HepG2 (cell line): Measurements from ENCODE around the gene LHB. TPM values are rescaled to one million over a fixed set of nuclear protein-coding genes. Genes with fewer than 3 reads are reported as not detected.
A peak's percentile ranks its signal among the peaks of the same experiment; 100 is the strongest.

Experiments
- CAMTA2 ChIP-seq: sonication (generic); formaldehyde crosslinking; IDR thresholded peaks from 2 replicates; pipeline ENCODE4 v1.4.0; 2020; ENCODE audit warnings: mild to moderate bottlenecking, missing genetic modification reagents, borderline replicate concordance
- CHCHD3 ChIP-seq: sonication (generic); formaldehyde crosslinking; IDR thresholded peaks from 2 replicates; pipeline ENCODE4 v1.8.0; 2022; ENCODE audit warnings: mild to moderate bottlenecking, missing genetic modification reagents, moderate library complexity
- DNMT1 ChIP-seq: sonication (generic); formaldehyde crosslinking; IDR thresholded peaks from 2 replicates; pipeline ENCODE4 v1.5.1; 2020; ENCODE audit warnings: mild to moderate bottlenecking, missing genetic modification reagents
- ELF1 ChIP-seq: sonication (generic); formaldehyde crosslinking; IDR thresholded peaks from 2 replicates; pipeline ENCODE4 v1.4.0; 2020; ENCODE audit warnings: missing genetic modification reagents
- FOSL1 ChIP-seq: sonication (generic); formaldehyde crosslinking; IDR thresholded peaks from 2 replicates; pipeline ENCODE4 v1.9.0; 2021; ENCODE audit warnings: missing genetic modification reagents, borderline replicate concordance
- FOXA3 ChIP-seq: IDR thresholded peaks from 2 replicates; pipeline ENCODE4 v1.6.1; 2016; ENCODE audit warnings: missing genetic modification reagents, missing compliant biosample characterization
- GFI1 ChIP-seq: sonication (generic); formaldehyde crosslinking; IDR thresholded peaks from 2 replicates; pipeline ENCODE4 v1.5.0; 2020; ENCODE audit warnings: missing genetic modification reagents, mild to moderate bottlenecking, borderline replicate concordance
- HOXA3 ChIP-seq: sonication (generic); formaldehyde crosslinking; IDR thresholded peaks from 2 replicates; pipeline ENCODE4 v1.5.0; 2020; ENCODE audit warnings: missing genetic modification reagents
- KDM5B ChIP-seq: sonication (generic); formaldehyde crosslinking; IDR thresholded peaks from 2 replicates; pipeline ENCODE4 v1.4.0; 2020; ENCODE audit warnings: missing genetic modification reagents, mild to moderate bottlenecking, borderline replicate concordance
- KLF9 ChIP-seq: IDR thresholded peaks from 2 replicates; pipeline ENCODE4 v1.6.1; 2016; ENCODE audit warnings: low read depth
- MIER3 ChIP-seq: IDR thresholded peaks from 2 replicates; pipeline ENCODE4 v1.6.1; 2016; ENCODE audit warnings: missing compliant biosample characterization, borderline replicate concordance
- NFATC3 ChIP-seq: sonication (generic); formaldehyde crosslinking; IDR thresholded peaks from 2 replicates; pipeline ENCODE4 v1.5.1; 2020; ENCODE audit warnings: mild to moderate bottlenecking, missing genetic modification reagents
- PPARG ChIP-seq: conservative IDR thresholded peaks from 2 replicates; pipeline ENCODE4 v1.6.1; 2016; ENCODE audit warnings: missing biosample characterization, missing genetic modification reagents
- RFXANK ChIP-seq: IDR thresholded peaks from 2 replicates; pipeline ENCODE4 v1.6.1; 2016
- RXRA ChIP-seq: sonication (generic); formaldehyde crosslinking; IDR thresholded peaks from 2 replicates; pipeline ENCODE4 v1.5.1; 2020; ENCODE audit warnings: missing genetic modification reagents
- SMARCC2 ChIP-seq: fragments of 450-650 bp; IDR thresholded peaks from 2 replicates; pipeline ENCODE4 v1.6.1; 2017; ENCODE audit warnings: antibody characterized with exemption, mild to moderate bottlenecking
- SOX13 ChIP-seq, 3 experiments: fragments of 450-650 bp in 1 of 3; sonication (generic) in 1 of 3; formaldehyde crosslinking in 1 of 3; IDR thresholded peaks in 2 of 3; conservative IDR thresholded peaks in 1 of 3; 2 replicates each; pipeline versions ENCODE4 v1.5.0 to v1.6.1; 2016 to 2020; ENCODE audit warnings: antibody characterized with exemption in 1 of 3, mild to moderate bottlenecking in 1 of 3, missing compliant biosample characterization in 1 of 3, missing genetic modification reagents in 1 of 3, moderate library complexity in 1 of 3
- TMF1 ChIP-seq: sonication (generic); formaldehyde crosslinking; IDR thresholded peaks from 2 replicates; pipeline ENCODE4 v1.8.1; 2022; ENCODE audit warnings: low read depth, missing genetic modification reagents
- YEATS2 ChIP-seq: sonication (generic); formaldehyde crosslinking; IDR thresholded peaks from 2 replicates; pipeline ENCODE4 v1.4.0; 2020; ENCODE audit warnings: missing genetic modification reagents, borderline replicate concordance
- ZBTB8A ChIP-seq: sonication (generic); formaldehyde crosslinking; IDR thresholded peaks from 2 replicates; pipeline ENCODE4 v1.4.0; 2020; ENCODE audit warnings: mild to moderate bottlenecking, low read depth, missing genetic modification reagents, borderline replicate concordance
- ZFP37 ChIP-seq: sonication (generic); formaldehyde crosslinking; IDR thresholded peaks from 2 replicates; pipeline ENCODE4 v1.4.0; 2020; ENCODE audit warnings: missing genetic modification reagents, borderline replicate concordance
- ZNF121 ChIP-seq: sonication (generic); formaldehyde crosslinking; IDR thresholded peaks from 2 replicates; pipeline ENCODE4 v1.5.0; 2020; ENCODE audit warnings: mild to moderate bottlenecking, missing genetic modification reagents
- ZNF205 ChIP-seq: IDR thresholded peaks from 2 replicates; pipeline ENCODE4 v1.6.1; 2018; ENCODE audit warnings: missing biosample characterization, missing genetic modification reagents
- ZNF431 ChIP-seq: sonication (generic); formaldehyde crosslinking; IDR thresholded peaks from 2 replicates; pipeline ENCODE4 v1.9.0; 2022; ENCODE audit warnings: missing genetic modification reagents, low read depth, mild to moderate bottlenecking, borderline replicate concordance
- ZNF567 ChIP-seq: sonication (generic); formaldehyde crosslinking; IDR thresholded peaks from 2 replicates; pipeline ENCODE4 v1.8.1; 2023; ENCODE audit warnings: mild to moderate bottlenecking, missing genetic modification reagents, borderline replicate concordance
- ZNF614 ChIP-seq: IDR thresholded peaks from 2 replicates; pipeline ENCODE4 v1.6.1; 2018; ENCODE audit warnings: missing biosample characterization, missing genetic modification reagents, inconsistent platforms, borderline replicate concordance
- ZNF792 ChIP-seq: IDR thresholded peaks from 2 replicates; pipeline ENCODE4 v1.6.1; 2016
- ZNF883 ChIP-seq: sonication (generic); formaldehyde crosslinking; IDR thresholded peaks from 2 replicates; pipeline ENCODE4 v1.5.1; 2020; ENCODE audit warnings: mild to moderate bottlenecking, missing genetic modification reagents; ENCODE audit errors: not compliant biosample characterization
- polyA plus RNA-seq, 8 experiments: library from polyadenylated mRNA; depleted of rRNA in 3 of 8; stranded (reverse) in 7 of 8; unstranded in 1 of 8; fragments of >200 nt; fragmentation: Illumina TruSeq in 4 of 8; extraction: Trizol in 4 of 8; gene quantifications; 2 replicates each; pipeline versions ENCODE4 v1.2.1 to v1.2.3, GENCODE V29; 2011 to 2016; ENCODE audit warnings: low read depth in 4 of 8, missing spikeins in 1 of 8, mixed read lengths in 1 of 8; ENCODE audit not compliant: insufficient read depth in 1 of 8
- total RNA-seq, 5 experiments: library from RNA; depleted of rRNA; stranded (reverse); fragments of >200 nt; fragmentation: Illumina TruSeq; extraction: Trizol; gene quantifications; 2 replicates each; pipeline ENCODE4 v1.2.3, GENCODE V29; 2016; ENCODE audit warnings: low read depth in 1 of 5
- TF ChIP-seq, protein P1 (sequence below): sonication (generic); formaldehyde crosslinking; IDR thresholded peaks from 2 replicates; pipeline ENCODE4 v1.4.0; 2020; ENCODE audit warnings: missing genetic modification reagents
- TF ChIP-seq, protein P2 (sequence below): sonication (generic); formaldehyde crosslinking; IDR thresholded peaks from 2 replicates; pipeline ENCODE4 v1.4.0; 2020; ENCODE audit warnings: missing genetic modification reagents, borderline replicate concordance

LHB gene
- total and polyA plus RNA-seq, 2 of the 13 experiments (the other 11 are each of a cell fraction or from before 2014, with no cell fraction given) = not detected

- TF ChIP-seq ZFP37 (CRISPR knock-in tag) = no peak
- no peak for TF ChIP-seq GFI1
- no peak for TF ChIP-seq ZNF431 (CRISPR knock-in tag)
- TF ChIP-seq ZNF567 (CRISPR knock-in tag) = no peak
- no peak for TF ChIP-seq ZNF614
- TF ChIP-seq FOXA3 (CRISPR knock-in tag) = no peak
- no peak for TF ChIP-seq TMF1 (CRISPR knock-in tag)
- TF ChIP-seq, protein P1, sequence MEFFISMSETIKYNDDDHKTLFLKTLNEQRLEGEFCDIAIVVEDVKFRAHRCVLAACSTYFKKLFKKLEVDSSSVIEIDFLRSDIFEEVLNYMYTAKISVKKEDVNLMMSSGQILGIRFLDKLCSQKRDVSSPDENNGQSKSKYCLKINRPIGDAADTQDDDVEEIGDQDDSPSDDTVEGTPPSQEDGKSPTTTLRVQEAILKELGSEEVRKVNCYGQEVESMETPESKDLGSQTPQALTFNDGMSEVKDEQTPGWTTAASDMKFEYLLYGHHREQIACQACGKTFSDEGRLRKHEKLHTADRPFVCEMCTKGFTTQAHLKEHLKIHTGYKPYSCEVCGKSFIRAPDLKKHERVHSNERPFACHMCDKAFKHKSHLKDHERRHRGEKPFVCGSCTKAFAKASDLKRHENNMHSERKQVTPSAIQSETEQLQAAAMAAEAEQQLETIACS (CRISPR knock-in tag) = no peak
- TF ChIP-seq ZNF205 (CRISPR knock-in tag) = no peak
- TF ChIP-seq DNMT1 = no peak
- no peak for TF ChIP-seq PPARG (CRISPR knock-in tag)
- TF ChIP-seq ZNF792 (CRISPR knock-in tag) = no peak
- TF ChIP-seq KDM5B = no peak
- TF ChIP-seq ZBTB8A (CRISPR knock-in tag) = no peak
- TF ChIP-seq ZNF121 (CRISPR knock-in tag) = no peak
- peak; percentile 10; the same call in 1 of the 2 replicates for TF ChIP-seq YEATS2 (CRISPR knock-in tag)
- TF ChIP-seq, protein P2, sequence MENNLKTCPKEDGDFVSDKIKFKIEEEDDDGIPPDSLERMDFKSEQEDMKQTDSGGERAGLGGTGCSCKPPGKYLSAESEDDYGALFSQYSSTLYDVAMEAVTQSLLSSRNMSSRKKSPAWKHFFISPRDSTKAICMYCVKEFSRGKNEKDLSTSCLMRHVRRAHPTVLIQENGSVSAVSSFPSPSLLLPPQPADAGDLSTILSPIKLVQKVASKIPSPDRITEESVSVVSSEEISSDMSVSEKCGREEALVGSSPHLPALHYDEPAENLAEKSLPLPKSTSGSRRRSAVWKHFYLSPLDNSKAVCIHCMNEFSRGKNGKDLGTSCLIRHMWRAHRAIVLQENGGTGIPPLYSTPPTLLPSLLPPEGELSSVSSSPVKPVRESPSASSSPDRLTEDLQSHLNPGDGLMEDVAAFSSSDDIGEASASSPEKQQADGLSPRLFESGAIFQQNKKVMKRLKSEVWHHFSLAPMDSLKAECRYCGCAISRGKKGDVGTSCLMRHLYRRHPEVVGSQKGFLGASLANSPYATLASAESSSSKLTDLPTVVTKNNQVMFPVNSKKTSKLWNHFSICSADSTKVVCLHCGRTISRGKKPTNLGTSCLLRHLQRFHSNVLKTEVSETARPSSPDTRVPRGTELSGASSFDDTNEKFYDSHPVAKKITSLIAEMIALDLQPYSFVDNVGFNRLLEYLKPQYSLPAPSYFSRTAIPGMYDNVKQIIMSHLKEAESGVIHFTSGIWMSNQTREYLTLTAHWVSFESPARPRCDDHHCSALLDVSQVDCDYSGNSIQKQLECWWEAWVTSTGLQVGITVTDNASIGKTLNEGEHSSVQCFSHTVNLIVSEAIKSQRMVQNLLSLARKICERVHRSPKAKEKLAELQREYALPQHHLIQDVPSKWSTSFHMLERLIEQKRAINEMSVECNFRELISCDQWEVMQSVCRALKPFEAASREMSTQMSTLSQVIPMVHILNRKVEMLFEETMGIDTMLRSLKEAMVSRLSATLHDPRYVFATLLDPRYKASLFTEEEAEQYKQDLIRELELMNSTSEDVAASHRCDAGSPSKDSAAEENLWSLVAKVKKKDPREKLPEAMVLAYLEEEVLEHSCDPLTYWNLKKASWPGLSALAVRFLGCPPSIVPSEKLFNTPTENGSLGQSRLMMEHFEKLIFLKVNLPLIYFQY (CRISPR knock-in tag) = no peak
- TF ChIP-seq SMARCC2 = no peak
- no peak for TF ChIP-seq FOSL1 (CRISPR knock-in tag)
- TF ChIP-seq HOXA3 (CRISPR knock-in tag) = peak; percentile 8; the same call in 1 of the 2 replicates
- no peak for TF ChIP-seq KLF9
- no peak for TF ChIP-seq RFXANK (CRISPR knock-in tag)
- TF ChIP-seq CHCHD3 = no peak
- no peak for TF ChIP-seq MIER3 (CRISPR knock-in tag)
- no peak for TF ChIP-seq ELF1 (CRISPR knock-in tag)
- TF ChIP-seq ZNF883 = no peak
- TF ChIP-seq NFATC3 (CRISPR knock-in tag) = no peak
- no peak for TF ChIP-seq CAMTA2 (CRISPR knock-in tag)
- no peak for TF ChIP-seq RXRA
- TF ChIP-seq SOX13 (IDR thresholded peaks at IDR 0.05) = no peak
- no peak for TF ChIP-seq SOX13 (CRISPR knock-in tag; conservative IDR thresholded peaks at IDR 0.05 in 1 of 2, IDR thresholded peaks at IDR 0.05 in 1 of 2)
Observed at GRCh38 chr19:48968179-48968661, 48.7 kb downstream of the LHB start (continued).
